ENCODE results near the gene NAA25.
"Not testable (repeated sequence)": the region's sequence is repeated elsewhere in the genome, so short reads cannot be mapped to it uniquely, and the experiment has no call there.

NAA25 gene

DNA sequence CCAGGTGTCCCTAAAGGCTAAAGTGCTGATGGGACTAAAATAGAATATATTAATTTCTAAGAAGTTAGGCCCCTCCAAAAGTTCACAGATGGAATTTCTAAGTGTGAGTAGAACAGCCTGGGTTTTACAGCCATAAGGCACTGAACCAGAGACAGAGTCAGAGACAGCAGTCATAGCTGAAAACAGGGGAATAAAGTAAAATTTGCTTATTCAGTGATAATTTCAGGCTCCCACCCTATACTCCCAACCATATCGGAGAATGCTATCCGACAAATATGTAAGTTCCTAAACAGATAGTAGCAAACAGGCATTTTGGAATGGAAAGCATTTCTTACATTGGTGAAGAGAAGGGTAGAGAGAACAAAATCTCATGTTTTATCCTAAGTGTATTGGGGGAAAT lies 45.3 kb downstream of the NAA25 start:
- DNase-seq (ENCODE audit: low spot score), result no peak

DNA sequence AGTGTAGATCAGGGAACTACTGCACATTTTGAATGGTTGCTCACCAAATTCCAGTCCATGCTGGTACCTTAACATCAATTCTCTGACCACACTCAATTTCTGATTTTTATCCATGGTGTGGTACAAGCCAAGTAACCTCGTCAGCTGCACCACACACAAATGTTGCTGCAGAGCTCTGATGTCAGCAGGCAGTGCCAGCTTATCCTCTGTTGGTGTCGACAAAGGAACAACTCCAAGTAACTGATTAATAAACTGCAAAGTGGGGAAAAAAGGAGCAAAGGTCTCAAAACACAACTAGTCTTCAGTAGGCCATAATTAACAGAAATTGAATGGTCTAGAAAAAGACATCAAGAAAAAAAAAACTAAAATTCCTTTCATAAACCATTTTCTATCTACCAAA lies 47.4 kb downstream of the NAA25 start:
- DNase-seq (ENCODE audit: low spot score), result no peak

DNA sequence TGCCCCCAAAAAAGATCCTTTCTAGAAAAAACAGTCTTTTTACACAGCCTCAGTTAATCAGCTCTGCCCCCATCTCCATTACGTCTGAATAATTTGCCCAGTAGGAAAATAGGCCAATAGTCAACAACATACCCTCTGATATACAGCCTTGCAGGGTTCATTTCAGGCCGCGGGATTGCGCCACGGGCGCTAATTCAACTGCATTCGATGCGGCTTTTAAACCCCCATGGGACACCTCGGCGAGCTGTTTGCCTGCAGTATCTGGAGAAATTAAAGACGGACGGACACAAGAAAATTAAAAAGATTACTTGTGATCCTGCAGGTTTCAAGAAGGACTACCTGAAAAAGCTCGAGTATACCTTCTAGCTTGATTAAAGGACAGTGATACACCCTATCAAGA lies 59.2 kb downstream of the NAA25 start:
- DNase-seq (ENCODE audit: low spot score), result no peak

DNA sequence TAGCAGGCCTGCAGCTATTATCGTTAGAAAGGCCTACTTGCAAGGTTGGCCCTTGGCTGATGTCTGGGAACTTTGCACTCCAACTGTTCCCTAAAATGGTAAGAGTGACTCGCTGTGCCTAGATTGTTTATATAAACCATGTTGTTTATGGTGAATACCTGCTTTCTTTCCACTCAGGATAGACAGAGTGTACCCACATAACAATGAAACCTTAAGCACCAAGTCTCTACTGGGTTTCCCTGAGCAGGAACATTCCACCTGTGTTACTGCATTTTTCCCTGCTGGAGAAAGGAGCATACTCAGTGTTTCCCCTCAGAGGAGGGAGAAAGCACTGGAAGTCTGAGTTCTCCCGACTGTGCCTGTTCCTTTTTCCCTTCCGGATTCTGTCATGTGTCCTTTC lies 62.6 kb downstream of the NAA25 start:
- no peak for DNase-seq (ENCODE audit: low spot score)

- DNase-seq (ENCODE audit: low spot score), result not testable (repeated sequence)
Measured at GRCh38 chr12:112036614-112037013, 72.0 kb downstream of the NAA25 start.

GRCh38 chr12:112035219-112035785 lies 73.3 kb downstream of the NAA25 start:
- no peak for DNase-seq (ENCODE audit: low spot score)

GRCh38 chr12:112032292-112032691 lies 76.3 kb downstream of the NAA25 start:
- no peak for DNase-seq (ENCODE audit: low spot score)

DNA sequence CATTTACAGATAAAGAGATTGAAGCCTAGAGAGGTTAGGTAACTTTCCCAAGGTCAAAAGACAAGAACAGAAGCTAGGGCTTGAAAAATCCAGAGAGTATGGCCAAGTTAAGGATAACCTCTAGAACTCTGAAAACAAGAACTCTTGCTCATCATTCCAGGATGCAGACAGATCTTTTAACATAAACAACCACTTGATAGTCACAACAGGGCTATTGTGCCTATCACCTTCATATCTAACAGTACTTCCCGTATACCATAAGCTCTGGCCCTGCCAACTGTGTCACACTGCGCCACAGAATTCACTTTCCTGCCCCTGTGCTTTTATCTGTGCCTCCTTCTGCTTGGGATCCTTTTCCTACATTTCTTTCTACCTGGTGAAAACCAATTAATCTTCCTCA lies 77.1 kb downstream of the NAA25 start:
- no peak for DNase-seq (ENCODE audit: low spot score)

- DNase-seq (ENCODE audit: low spot score), result no peak
Measured at GRCh38 chr12:112029301-112029700, 79.3 kb downstream of the NAA25 start.

- DNase-seq (ENCODE audit: low spot score), result no peak
Measured at GRCh38 chr12:112025808-112026375, 82.7 kb downstream of the NAA25 start.

GRCh38 chr12:112023759-112024396 lies 84.7 kb downstream of the NAA25 start:
- DNase-seq (ENCODE audit: low spot score), result no peak

DNA sequence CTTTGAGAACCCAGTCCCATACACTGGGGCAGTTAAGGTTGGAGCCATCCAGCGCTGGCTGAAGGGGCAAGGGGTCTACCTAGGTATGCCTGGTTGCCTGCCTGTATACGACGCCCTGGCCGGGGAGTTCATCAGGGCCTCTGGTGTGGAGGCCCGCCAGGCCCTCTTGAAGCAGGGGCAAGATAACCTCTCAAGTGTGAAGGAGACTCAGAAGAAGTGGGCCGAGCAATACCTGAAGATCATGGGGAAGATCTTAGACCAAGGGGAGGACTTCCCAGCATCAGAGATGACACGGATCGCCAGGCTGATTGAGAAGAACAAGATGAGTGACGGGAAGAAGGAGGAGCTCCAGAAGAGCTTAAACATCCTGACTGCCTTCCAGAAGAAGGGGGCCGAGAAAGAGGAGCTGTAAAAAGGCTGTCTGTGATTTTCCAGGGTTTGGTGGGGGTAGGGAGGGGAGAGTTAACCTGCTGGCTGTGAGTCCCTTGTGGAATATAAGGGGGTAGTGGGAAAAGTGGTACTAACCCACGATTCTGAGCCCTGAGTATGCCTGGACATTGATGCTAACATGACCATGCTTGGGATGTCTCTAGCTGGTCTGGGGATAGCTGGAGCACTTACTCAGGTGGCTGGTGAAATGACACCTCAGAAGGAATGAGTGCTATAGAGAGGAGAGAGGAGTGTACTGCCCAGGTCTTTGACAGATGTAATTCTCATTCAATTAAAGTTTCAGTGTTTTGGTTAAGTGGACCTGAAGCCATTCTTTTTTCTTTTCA lies 86.2 kb downstream of the NAA25 start:
- no peak for DNase-seq (ENCODE audit: low spot score)

- no peak for DNase-seq (ENCODE audit: low spot score)
Measured at GRCh38 chr12:112020947-112021457, 87.6 kb downstream of the NAA25 start.

GRCh38 chr12:112018571-112019237 lies 89.9 kb downstream of the NAA25 start:
- no peak for DNase-seq (ENCODE audit: low spot score)

DNA sequence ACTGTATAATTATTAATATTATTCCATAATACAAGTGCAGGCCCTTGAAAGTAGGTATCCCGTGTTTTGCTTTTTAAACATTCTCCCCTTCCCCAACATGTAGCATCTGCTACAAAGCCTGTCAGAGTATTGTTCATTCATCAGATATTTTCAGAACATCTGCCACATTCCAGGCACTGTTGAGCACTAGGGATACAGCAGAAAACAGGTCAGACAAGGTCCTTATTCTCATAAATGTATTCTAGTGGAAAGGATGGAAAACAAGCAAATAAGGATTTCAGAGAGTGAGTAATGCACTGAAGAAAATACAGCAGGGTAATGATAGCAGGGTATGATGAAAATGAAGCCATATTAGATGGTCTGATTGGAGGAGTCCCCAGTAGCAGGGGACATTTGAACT lies 91.5 kb downstream of the NAA25 start:
- no peak for DNase-seq (ENCODE audit: low spot score)

GRCh38 chr12:112015938-112016337 lies 92.6 kb downstream of the NAA25 start:
- DNase-seq (ENCODE audit: low spot score), result no peak

DNA sequence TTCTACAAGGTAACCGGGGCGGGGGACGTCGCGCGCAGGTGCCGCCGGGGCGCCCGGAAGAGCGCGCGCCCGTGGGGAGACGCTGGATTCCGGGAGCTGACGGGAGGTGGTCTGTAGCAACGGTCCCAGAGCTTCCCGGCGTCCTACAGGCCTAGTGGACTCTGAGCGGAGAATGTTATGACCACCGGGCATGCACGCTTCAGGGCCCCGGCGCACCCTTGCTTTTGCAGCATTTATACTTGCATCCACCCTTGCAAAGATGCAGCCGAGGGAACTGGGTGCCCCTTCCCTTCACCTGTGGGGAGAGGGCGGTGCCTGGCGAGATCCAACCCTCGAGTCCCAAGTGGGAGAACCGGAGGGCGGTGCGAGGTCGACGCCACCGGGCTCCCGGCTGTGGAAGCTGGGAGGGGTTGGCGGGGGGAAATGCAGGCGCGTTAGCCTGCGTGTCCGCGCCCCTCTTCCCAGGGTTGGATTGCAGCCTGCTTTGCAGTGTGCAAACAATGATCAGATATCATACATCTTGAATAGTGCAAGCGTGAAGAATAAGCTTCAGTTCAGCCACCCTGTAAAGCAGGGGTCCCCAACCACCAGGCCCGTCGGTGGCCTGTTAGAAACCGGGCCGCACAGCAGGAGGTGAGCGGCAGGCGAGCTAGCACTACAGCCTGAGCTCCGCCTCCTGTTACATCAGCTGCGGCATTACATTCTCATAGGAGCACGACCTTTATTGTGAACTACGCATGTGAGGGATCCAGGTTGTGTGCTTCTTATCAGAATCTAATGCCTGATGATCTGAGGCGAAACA lies 94.8 kb downstream of the NAA25 start:
- DNase-seq (ENCODE audit: low spot score), result peak; percentile 80

DNA sequence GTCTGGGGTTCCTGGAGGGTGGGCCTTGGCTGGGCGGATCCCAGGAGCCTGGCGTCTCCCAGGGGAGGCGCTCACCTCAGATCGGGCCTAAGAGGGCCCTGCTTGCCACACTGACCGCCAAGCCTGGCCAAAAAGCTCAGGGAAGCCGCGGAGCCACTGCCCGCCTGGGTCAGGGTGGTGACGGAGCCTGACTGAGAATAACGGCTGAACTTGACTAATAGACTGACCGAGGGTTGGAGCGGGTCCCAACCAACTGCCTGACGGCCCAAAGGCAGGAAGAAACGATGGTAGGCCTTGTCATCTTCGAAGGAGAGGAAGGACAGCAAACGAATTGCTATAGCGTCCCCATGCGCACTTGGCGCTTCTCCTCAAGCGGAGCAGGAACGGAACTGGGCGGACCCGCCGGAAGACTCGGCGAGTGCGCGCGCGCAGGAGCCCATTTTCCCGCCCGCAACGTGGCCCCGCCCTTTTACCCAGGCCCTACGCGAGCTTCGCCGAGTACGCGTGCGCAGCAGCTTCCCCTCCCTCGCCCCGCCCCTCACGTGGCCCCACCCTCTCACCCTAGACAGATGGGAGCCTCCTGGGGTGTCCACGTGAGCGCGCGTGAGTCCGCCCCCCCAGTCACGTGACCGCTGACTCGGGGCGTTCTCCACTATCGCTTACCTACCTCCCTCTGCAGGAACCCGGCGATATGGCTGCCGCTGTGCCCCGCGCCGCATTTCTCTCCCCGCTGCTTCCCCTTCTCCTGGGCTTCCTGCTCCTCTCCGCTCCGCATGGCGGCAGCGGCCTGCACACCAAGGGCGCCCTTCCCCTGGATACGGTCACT lies 95.6 kb downstream of the NAA25 start, which contains the start of the genes ERP29 and TMEM116:
Gene ERP29 (plus strand): TSS at position 652 of the 826 bp plus-strand sequence. CDS start 40 bp downstream, at position 692.
Gene TMEM116 (minus strand): TSS at position 391 of the 826 bp plus-strand sequence. CDS start 7,895 bp downstream, outside the sequence.
- peak; percentile 99 for DNase-seq (ENCODE audit: low spot score)

GRCh38 chr12:112011685-112012084 lies 96.9 kb downstream of the NAA25 start:
- DNase-seq (ENCODE audit: low spot score), result no peak
